ENCODE results near the gene HELZ2.

Gene HELZ2

DNA sequence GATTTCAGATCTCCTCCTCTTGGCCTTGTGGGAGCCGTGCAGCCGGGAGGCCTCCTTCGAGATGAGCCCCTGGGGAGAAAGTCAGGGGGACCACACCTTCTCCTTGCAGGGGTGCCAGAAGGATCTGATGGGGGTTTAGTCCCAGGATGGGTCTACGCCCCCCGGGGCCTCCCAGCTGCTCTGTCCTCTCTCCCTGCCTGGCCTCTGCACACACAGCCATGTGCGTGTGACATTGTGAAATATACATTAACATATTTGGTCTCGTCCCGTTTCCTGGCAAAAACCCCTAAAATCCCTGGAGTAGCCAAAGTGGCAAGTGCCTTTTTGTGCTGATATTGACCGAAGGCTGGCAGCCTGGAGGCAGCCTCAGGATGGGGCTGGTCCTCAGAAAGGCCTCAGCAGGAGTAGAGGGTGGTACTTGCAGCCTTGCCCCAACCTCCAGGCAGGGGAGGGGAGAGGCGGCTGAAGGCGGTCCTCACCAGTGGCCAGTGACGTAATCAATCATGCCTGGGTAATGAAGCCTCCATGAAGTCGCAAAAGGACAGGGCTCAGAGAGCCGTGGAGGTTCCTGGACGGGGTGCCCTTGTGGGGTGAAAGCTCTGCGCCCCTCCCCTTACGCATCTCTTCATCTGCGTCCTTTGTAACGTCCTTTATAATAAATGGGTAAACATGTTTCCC lies 5.1 kb upstream of the HELZ2 start:
- no peak overlapping the region for H3K27ac ChIP-seq (replicated peaks)
- TF ChIP-seq GABPA (IDR thresholded peaks at IDR 0.05; ENCODE audit: low read depth) (no peak), POLR2AphosphoS5 (IDR thresholded peaks at IDR 0.05; ENCODE audit: low read depth) (no peak), SPI1 (IDR thresholded peaks at IDR 0.05; ENCODE audit: borderline replicate concordance, low read depth) (no peak)
- peaks cover 41% of the 10 kb centered on the region for H3K27me3 ChIP-seq (ENCODE audit: insufficient read depth, poor library complexity, severe bottlenecking)
- no peak for DNase-seq (ENCODE audit: low read depth in 1 of 2, low spot score in 1 of 2)
- no peak overlapping the region for H3K4me3 ChIP-seq (replicated peaks; ENCODE audit: insufficient read depth, low read length)

DNA sequence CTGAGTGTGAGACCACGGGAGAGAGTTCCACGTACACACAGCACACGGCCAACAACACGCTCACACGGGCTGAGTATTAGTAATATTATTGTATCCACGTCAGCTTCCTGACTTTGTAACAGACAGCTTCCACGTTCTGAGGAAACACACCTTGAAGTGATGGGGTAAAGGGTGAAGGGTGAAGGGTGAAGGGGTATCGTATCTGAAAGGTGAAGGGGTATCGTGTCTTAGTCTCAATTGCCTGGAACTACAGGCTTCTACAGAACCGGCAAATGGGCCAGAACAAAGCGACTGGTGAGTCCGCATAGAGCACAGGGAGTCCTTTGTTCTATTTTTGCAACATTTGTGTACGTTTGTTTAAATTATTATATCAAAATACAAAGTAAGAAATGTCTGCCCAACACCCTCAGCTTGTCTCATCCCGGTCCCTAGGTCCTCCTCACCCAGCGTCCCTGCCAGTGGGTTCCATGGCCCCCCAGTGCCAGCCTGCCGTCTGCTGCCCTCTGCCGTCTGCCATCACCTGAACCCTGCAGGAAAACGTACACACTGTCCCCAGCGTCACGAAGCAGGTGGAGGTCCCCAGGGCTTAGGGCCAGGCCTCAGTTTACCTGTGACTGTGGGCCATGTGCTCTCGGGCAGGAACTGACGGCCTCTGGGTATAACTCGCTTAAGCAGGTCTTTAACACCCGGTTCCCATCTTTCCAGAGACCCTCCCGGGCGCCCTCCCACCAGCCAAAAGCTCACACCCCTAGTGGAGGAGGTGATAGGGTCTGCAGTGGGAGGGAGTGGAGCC lies 4.4 kb upstream of the HELZ2 start:
- no peak for DNase-seq (ENCODE audit: low read depth in 1 of 2, low spot score in 1 of 2)
- TF ChIP-seq, protein P1, sequence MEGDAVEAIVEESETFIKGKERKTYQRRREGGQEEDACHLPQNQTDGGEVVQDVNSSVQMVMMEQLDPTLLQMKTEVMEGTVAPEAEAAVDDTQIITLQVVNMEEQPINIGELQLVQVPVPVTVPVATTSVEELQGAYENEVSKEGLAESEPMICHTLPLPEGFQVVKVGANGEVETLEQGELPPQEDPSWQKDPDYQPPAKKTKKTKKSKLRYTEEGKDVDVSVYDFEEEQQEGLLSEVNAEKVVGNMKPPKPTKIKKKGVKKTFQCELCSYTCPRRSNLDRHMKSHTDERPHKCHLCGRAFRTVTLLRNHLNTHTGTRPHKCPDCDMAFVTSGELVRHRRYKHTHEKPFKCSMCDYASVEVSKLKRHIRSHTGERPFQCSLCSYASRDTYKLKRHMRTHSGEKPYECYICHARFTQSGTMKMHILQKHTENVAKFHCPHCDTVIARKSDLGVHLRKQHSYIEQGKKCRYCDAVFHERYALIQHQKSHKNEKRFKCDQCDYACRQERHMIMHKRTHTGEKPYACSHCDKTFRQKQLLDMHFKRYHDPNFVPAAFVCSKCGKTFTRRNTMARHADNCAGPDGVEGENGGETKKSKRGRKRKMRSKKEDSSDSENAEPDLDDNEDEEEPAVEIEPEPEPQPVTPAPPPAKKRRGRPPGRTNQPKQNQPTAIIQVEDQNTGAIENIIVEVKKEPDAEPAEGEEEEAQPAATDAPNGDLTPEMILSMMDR (IDR thresholded peaks at IDR 0.05; ENCODE audit: insufficient read depth, low read length): no peak
- Histone ChIP-seq H3K27me3 (ENCODE audit: insufficient read depth, poor library complexity, severe bottlenecking) (peaks cover 42% of the 10 kb centered on the region), H3K4me3 (replicated peaks; ENCODE audit: insufficient read depth, low read length) (no peak overlapping the region), H3K27ac (replicated peaks) (no peak overlapping the region)

DNA sequence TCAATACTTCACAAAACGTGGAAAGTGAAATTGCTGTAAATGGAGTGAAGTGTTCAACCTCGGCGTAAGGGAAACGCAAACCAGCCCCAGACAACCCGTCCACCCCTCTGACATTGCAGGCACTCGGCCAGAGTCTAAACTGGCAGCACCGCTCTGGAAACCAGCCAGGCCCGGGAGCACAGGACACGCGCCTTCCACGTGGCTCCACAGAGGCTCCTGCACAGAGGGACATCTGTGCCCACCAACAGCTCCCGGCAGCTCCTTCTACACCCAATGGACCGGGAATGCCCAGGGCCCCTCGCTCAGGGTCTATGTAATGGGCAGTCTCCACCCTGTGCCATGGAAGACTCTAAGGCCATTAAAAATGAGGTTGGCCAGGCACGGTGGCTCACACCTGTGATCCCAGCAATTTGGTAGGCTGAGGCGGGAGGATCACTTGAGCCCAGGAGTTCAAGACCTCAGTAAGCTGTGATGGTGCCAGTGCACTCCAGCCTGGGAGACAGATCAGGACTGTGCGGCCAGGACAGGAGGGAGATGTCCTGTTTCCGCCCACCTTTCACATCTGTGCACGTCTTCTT lies 3.4 kb upstream of the HELZ2 start:
- TF ChIP-seq, protein P1 (IDR thresholded peaks at IDR 0.05; ENCODE audit: insufficient read depth, low read length): no peak
- Histone ChIP-seq H3K4me3 (replicated peaks; ENCODE audit: insufficient read depth, low read length) (no peak overlapping the region), H3K27me3 (ENCODE audit: insufficient read depth, poor library complexity, severe bottlenecking) (peaks cover 52% of the 10 kb centered on the region), H3K27ac (replicated peaks) (no peak overlapping the region)
- no peak for DNase-seq (ENCODE audit: low read depth in 1 of 2, low spot score in 1 of 2)

DNA sequence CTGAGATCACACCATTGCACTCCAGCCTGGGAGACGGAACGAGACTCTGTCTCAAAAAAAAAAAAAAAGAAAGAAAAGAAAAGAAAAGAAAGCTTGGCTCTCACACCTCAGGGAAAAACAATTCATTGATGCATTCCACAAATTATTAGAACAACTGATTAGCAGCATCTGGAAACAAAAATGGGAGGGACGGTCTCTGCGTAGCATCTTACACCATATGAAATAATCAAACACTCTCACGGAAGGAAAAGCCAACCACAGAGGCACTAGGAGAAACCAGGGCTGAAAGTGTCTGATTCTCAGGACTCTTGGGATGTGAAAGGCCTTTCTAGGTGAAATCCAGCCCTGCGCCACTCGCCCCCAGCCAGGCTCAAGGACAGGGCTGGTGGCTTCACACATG lies 2.3 kb upstream of the HELZ2 start:
- H3K27me3 ChIP-seq (ENCODE audit: insufficient read depth, poor library complexity, severe bottlenecking): peaks cover 56% of the 10 kb centered on the region
- H3K27ac ChIP-seq (replicated peaks): no peak overlapping the region
- H3K4me3 ChIP-seq (replicated peaks; ENCODE audit: insufficient read depth, low read length): no peak overlapping the region
- DNase-seq (ENCODE audit: low read depth in 1 of 2, low spot score in 1 of 2): no peak
- TF ChIP-seq POLR2AphosphoS5 (IDR thresholded peaks at IDR 0.05; ENCODE audit: low read depth) (no peak), SPI1 (IDR thresholded peaks at IDR 0.05; ENCODE audit: borderline replicate concordance, low read depth) (no peak), GABPA (IDR thresholded peaks at IDR 0.05; ENCODE audit: low read depth) (no peak)
- TF ChIP-seq, protein P2, sequence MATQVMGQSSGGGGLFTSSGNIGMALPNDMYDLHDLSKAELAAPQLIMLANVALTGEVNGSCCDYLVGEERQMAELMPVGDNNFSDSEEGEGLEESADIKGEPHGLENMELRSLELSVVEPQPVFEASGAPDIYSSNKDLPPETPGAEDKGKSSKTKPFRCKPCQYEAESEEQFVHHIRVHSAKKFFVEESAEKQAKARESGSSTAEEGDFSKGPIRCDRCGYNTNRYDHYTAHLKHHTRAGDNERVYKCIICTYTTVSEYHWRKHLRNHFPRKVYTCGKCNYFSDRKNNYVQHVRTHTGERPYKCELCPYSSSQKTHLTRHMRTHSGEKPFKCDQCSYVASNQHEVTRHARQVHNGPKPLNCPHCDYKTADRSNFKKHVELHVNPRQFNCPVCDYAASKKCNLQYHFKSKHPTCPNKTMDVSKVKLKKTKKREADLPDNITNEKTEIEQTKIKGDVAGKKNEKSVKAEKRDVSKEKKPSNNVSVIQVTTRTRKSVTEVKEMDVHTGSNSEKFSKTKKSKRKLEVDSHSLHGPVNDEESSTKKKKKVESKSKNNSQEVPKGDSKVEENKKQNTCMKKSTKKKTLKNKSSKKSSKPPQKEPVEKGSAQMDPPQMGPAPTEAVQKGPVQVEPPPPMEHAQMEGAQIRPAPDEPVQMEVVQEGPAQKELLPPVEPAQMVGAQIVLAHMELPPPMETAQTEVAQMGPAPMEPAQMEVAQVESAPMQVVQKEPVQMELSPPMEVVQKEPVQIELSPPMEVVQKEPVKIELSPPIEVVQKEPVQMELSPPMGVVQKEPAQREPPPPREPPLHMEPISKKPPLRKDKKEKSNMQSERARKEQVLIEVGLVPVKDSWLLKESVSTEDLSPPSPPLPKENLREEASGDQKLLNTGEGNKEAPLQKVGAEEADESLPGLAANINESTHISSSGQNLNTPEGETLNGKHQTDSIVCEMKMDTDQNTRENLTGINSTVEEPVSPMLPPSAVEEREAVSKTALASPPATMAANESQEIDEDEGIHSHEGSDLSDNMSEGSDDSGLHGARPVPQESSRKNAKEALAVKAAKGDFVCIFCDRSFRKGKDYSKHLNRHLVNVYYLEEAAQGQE (IDR thresholded peaks at IDR 0.05; ENCODE audit: insufficient replicate concordance, low read depth): no peak
- TF ChIP-seq, protein P1 (IDR thresholded peaks at IDR 0.05; ENCODE audit: insufficient read depth, low read length): no peak
